Subcutaneous abdominal adipose tissue (tissue), 5 donors: ENCODE data around the gene GPBP1L1.

ENCODE experiments used
- H3K27ac ChIP-seq: one replicate; pipeline ENCODE4 v1.7.0; 2013; ENCODE audit warnings: low read depth, mild to moderate bottlenecking, inconsistent platforms, low read length, moderate library complexity
- H3K27me3 ChIP-seq, 5 donors: one replicate each; pipeline ENCODE4 v1.7.0; 2013; ENCODE audit warnings: low read length in 5 of 5, inconsistent platforms in 1 of 5; ENCODE audit not compliant: control insufficient read depth in 5 of 5, insufficient read depth in 4 of 5
- H3K36me3 ChIP-seq, 5 donors: one replicate each; pipeline ENCODE4 v1.7.0; 2013; ENCODE audit warnings: low read length in 5 of 5; ENCODE audit not compliant: control insufficient read depth in 5 of 5, insufficient read depth in 5 of 5
- H3K4me1 ChIP-seq, 5 donors: one replicate each; pipeline ENCODE4 v1.7.0; 2013; ENCODE audit warnings: low read length in 5 of 5, mild to moderate bottlenecking in 3 of 5, moderate library complexity in 1 of 5; ENCODE audit not compliant: control insufficient read depth in 5 of 5, insufficient read depth in 5 of 5
- H3K4me3 ChIP-seq, 5 donors: one replicate each; pipeline ENCODE4 v1.7.0; 2013; ENCODE audit warnings: low read length in 5 of 5, low read depth in 1 of 5
- H3K9ac ChIP-seq, 5 donors: one replicate each; pipeline ENCODE4 v1.7.0; 2013; ENCODE audit warnings: low read length in 5 of 5, mild to moderate bottlenecking in 4 of 5, moderate library complexity in 3 of 5
- H3K9me3 ChIP-seq, 5 donors: one replicate each; pipeline ENCODE4 v1.7.0; 2013; ENCODE audit warnings: low read length in 5 of 5; ENCODE audit not compliant: control insufficient read depth in 5 of 5
- donor health status: healthy.
- donor health status: healthy.
- donor health status: healthy.
- donor health status: healthy.
- donor health status: healthy.

GPBP1L1 gene

GRCh38 chr1:45668526-45668925, 17.8 kb downstream of the GPBP1L1 start:
- H3K9me3 ChIP-seq = no peaks in the 10 kb centered on the region
- H3K4me3 ChIP-seq = no peak overlapping the region
- H3K27me3 ChIP-seq = no peaks in the 10 kb centered on the region
- no peak overlapping the region for H3K27ac ChIP-seq
- peaks cover 0 to 3% (median 0%) of the 10 kb centered on the region in 5 donors for H3K36me3 ChIP-seq
- H3K4me1 ChIP-seq = peaks cover 2 to 17% (median 15%) of the 10 kb centered on the region in 5 donors
- H3K9ac ChIP-seq = no peak overlapping the region

- Histone ChIP-seq H3K27ac (no peak overlapping the region), H3K9me3 (no peaks in the 10 kb centered on the region), H3K4me1 (peaks cover 2 to 15% (median 12%) of the 10 kb centered on the region in 5 donors), H3K27me3 (no peaks in the 10 kb centered on the region), H3K4me3 (no peak overlapping the region), H3K9ac (no peak overlapping the region), H3K36me3 (no peaks in the 10 kb centered on the region)
Observed at GRCh38 chr1:45667321-45668111, 18.8 kb downstream of the GPBP1L1 start.

GRCh38 chr1:45666836-45667235, 19.5 kb downstream of the GPBP1L1 start:
- H3K9me3 ChIP-seq = no peaks in the 10 kb centered on the region
- peaks cover 2 to 15% (median 12%) of the 10 kb centered on the region in 5 donors for H3K4me1 ChIP-seq
- H3K27me3 ChIP-seq = no peaks in the 10 kb centered on the region
- no peak overlapping the region for H3K27ac ChIP-seq
- no peak overlapping the region for H3K4me3 ChIP-seq
- H3K36me3 ChIP-seq = no peaks in the 10 kb centered on the region
- no peak overlapping the region for H3K9ac ChIP-seq

GRCh38 chr1:45660336-45660735, 26.0 kb downstream of the GPBP1L1 start:
- no peaks in the 10 kb centered on the region for H3K27me3 ChIP-seq
- peaks cover 25 to 52% (median 49%) of the 10 kb centered on the region in 5 donors for H3K36me3 ChIP-seq
- H3K9ac ChIP-seq = no peak overlapping the region
- H3K4me3 ChIP-seq = no peak overlapping the region
- no peaks in the 10 kb centered on the region for H3K4me1 ChIP-seq
- H3K9me3 ChIP-seq = no peaks in the 10 kb centered on the region
- H3K27ac ChIP-seq = no peak overlapping the region

GRCh38 chr1:45659222-45659621, 27.1 kb downstream of the GPBP1L1 start:
- no peaks in the 10 kb centered on the region for H3K9me3 ChIP-seq
- no peaks in the 10 kb centered on the region for H3K4me1 ChIP-seq
- no peak overlapping the region for H3K27ac ChIP-seq
- H3K36me3 ChIP-seq = peaks cover 32 to 63% (median 60%) of the 10 kb centered on the region in 5 donors
- no peaks in the 10 kb centered on the region for H3K27me3 ChIP-seq
- no peak overlapping the region for H3K9ac ChIP-seq
- H3K4me3 ChIP-seq = no peak overlapping the region

GRCh38 chr1:45658171-45658570, 28.2 kb downstream of the GPBP1L1 start:
- Histone ChIP-seq H3K36me3 (peaks cover 32 to 69% (median 66%) of the 10 kb centered on the region in 5 donors), H3K27ac (no peak overlapping the region), H3K9ac (no peak overlapping the region)

GRCh38 chr1:45656573-45657226, 29.6 kb downstream of the GPBP1L1 start:
- Histone ChIP-seq H3K27ac (no peak overlapping the region), H3K36me3 (peaks cover 41 to 84% (median 79%) of the 10 kb centered on the region in 5 donors), H3K9ac (no peak overlapping the region), H3K4me3 (no peak overlapping the region), H3K27me3 (no peaks in the 10 kb centered on the region), H3K4me1 (no peaks in the 10 kb centered on the region), H3K9me3 (no peaks in the 10 kb centered on the region)

More at GRCh38 chr1:45658171-45658570, 28.2 kb downstream of the GPBP1L1 start:
- H3K27me3 ChIP-seq = no peaks in the 10 kb centered on the region
- no peak overlapping the region for H3K4me3 ChIP-seq
- no peaks in the 10 kb centered on the region for H3K4me1 ChIP-seq
- H3K9me3 ChIP-seq = no peaks in the 10 kb centered on the region

- Histone ChIP-seq H3K9ac (no peak overlapping the region), H3K27me3 (no peaks in the 10 kb centered on the region), H3K9me3 (no peaks in the 10 kb centered on the region), H3K27ac (no peak overlapping the region), H3K4me1 (no peaks in the 10 kb centered on the region), H3K36me3 (peaks cover 34 to 93% (median 86%) of the 10 kb centered on the region in 5 donors), H3K4me3 (no peak overlapping the region)
Observed at GRCh38 chr1:45654540-45655280, 31.6 kb downstream of the GPBP1L1 start.

- Histone ChIP-seq H3K4me3 (no peak overlapping the region), H3K27ac (no peak overlapping the region), H3K27me3 (no peaks in the 10 kb centered on the region), H3K36me3 (peaks cover 27 to 55% (median 34%) of the 10 kb centered on the region in 5 donors), H3K9me3 (no peaks in the 10 kb centered on the region), H3K9ac (no peak overlapping the region), H3K4me1 (peaks cover 0 to 9% (median 5%) of the 10 kb centered on the region in 5 donors)
Observed at GRCh38 chr1:45647248-45648021, 38.9 kb downstream of the GPBP1L1 start.
